Neural cell (in vitro differentiated cells): ENCODE measurements around the gene PLCL2.

ENCODE experiments used
- CTCF ChIP-seq: fragments of 450-650 bp; IDR thresholded peaks from 2 replicates; pipeline ENCODE4 v1.5.1; 2014; ENCODE audit warnings: antibody characterized with exemption, mild to moderate bottlenecking, moderate library complexity; ENCODE audit not compliant: poor library complexity, severe bottlenecking
- TF ChIP-seq, protein P1 (sequence below): IDR thresholded peaks from 2 replicates; pipeline ENCODE4 v1.6.1; 2012; ENCODE audit warnings: borderline replicate concordance

DNA sequence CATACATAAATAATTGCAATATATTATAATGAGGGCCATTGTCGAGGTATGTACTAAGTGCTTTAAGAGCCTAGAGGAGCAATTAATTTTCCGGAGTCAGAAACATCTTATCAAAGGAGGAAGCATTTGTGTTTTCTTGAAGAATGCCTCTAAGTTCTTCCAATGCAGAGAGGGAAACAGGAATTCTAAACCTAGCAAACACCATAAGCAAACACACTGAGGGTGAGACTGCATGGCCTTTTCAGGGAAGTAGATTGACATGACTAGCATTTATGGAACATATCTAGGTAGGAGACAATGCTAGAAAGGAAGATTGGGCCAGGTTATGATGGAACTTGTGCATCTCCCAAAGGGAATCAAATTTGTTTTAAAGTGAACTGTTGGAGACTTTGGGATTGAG is 7.2 kb upstream of the PLCL2 start:
- TF ChIP-seq, protein P1, sequence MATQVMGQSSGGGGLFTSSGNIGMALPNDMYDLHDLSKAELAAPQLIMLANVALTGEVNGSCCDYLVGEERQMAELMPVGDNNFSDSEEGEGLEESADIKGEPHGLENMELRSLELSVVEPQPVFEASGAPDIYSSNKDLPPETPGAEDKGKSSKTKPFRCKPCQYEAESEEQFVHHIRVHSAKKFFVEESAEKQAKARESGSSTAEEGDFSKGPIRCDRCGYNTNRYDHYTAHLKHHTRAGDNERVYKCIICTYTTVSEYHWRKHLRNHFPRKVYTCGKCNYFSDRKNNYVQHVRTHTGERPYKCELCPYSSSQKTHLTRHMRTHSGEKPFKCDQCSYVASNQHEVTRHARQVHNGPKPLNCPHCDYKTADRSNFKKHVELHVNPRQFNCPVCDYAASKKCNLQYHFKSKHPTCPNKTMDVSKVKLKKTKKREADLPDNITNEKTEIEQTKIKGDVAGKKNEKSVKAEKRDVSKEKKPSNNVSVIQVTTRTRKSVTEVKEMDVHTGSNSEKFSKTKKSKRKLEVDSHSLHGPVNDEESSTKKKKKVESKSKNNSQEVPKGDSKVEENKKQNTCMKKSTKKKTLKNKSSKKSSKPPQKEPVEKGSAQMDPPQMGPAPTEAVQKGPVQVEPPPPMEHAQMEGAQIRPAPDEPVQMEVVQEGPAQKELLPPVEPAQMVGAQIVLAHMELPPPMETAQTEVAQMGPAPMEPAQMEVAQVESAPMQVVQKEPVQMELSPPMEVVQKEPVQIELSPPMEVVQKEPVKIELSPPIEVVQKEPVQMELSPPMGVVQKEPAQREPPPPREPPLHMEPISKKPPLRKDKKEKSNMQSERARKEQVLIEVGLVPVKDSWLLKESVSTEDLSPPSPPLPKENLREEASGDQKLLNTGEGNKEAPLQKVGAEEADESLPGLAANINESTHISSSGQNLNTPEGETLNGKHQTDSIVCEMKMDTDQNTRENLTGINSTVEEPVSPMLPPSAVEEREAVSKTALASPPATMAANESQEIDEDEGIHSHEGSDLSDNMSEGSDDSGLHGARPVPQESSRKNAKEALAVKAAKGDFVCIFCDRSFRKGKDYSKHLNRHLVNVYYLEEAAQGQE: no peak
- no peak for TF ChIP-seq CTCF
